Measurements from ENCODE around the gene DGKZ.

DNA sequence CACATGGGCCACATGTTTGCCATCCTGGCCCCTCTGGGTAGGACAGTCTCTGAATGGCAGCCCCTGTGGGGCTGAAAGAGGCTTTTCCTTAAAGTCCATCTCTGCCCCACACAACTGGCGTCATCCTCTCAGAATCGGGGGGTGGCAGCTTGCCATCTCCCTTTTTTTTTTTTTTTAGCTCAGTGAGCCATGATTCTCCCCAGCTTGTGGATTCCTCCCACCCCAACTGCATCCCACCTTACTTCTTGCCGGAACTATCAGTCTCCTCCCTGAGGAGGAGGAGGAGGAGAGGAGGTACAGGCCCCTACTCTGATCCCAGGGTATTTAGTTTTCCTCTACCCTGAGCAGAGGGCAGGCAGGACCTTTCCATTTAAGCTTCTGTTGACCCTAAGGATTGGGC lies 3.4 kb downstream of the DGKZ start:
- TF ChIP-seq, protein P1, sequence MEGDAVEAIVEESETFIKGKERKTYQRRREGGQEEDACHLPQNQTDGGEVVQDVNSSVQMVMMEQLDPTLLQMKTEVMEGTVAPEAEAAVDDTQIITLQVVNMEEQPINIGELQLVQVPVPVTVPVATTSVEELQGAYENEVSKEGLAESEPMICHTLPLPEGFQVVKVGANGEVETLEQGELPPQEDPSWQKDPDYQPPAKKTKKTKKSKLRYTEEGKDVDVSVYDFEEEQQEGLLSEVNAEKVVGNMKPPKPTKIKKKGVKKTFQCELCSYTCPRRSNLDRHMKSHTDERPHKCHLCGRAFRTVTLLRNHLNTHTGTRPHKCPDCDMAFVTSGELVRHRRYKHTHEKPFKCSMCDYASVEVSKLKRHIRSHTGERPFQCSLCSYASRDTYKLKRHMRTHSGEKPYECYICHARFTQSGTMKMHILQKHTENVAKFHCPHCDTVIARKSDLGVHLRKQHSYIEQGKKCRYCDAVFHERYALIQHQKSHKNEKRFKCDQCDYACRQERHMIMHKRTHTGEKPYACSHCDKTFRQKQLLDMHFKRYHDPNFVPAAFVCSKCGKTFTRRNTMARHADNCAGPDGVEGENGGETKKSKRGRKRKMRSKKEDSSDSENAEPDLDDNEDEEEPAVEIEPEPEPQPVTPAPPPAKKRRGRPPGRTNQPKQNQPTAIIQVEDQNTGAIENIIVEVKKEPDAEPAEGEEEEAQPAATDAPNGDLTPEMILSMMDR (IDR thresholded peaks at IDR 0.05) = no peak
- no peak for TF ChIP-seq POLR2A (IDR thresholded peaks at IDR 0.05)
